K562 (cell line): ENCODE results near the gene H2BK1. TPM values are rescaled to one million over a fixed set of nuclear protein-coding genes. Genes with fewer than 3 reads are reported as not detected.
A peak's percentile ranks its signal among the peaks of the same experiment; 100 is the strongest.

ENCODE experiments used
- CEBPZ ChIP-seq: fragments of 150-350 bp; IDR thresholded peaks from 2 replicates; pipeline ENCODE4 v1.6.1; 2014; ENCODE audit warnings: low read depth, mild to moderate bottlenecking, low read length, borderline replicate concordance
- CTBP1 ChIP-seq: fragments of 450-650 bp; IDR thresholded peaks from 2 replicates; pipeline ENCODE4 v1.6.1; 2016; ENCODE audit warnings: borderline replicate concordance
- E2F5 ChIP-seq: sonication (generic); formaldehyde crosslinking; IDR thresholded peaks from 2 replicates; pipeline ENCODE4 v1.8.0; 2022; ENCODE audit warnings: mild to moderate bottlenecking, missing genetic modification reagents
- EZH2 ChIP-seq: IDR thresholded peaks from 2 replicates; pipeline ENCODE4 v1.6.1; 2012; ENCODE audit warnings: low read depth, mild to moderate bottlenecking, inconsistent platforms, low read length, borderline replicate concordance
- HLTF ChIP-seq: fragments of 450-650 bp; IDR thresholded peaks from 2 replicates; pipeline ENCODE4 v1.6.1; 2016
- JUND ChIP-seq, 2 experiments: IDR thresholded peaks; 2 replicates in 1 of 2; 3 replicates in 1 of 2; pipeline ENCODE4 v1.6.1; 2011; ENCODE audit warnings: borderline replicate concordance in 2 of 2, low read depth in 2 of 2, low read length in 2 of 2, improper control_type of control experiment in 1 of 2, missing biosample characterization in 1 of 2, missing genetic modification characterization in 1 of 2, missing genetic modification reagents in 1 of 2
- KDM5B ChIP-seq: fragments of 200-600 bp; sonication (generic); IDR thresholded peaks from 2 replicates; pipeline ENCODE4 v1.6.1; 2012; ENCODE audit warnings: low read depth, mild to moderate bottlenecking, moderate library complexity, low read length, control low read depth, inconsistent platforms; ENCODE audit not compliant: insufficient replicate concordance
- MAFF ChIP-seq: IDR thresholded peaks from 2 replicates; pipeline ENCODE4 v1.6.1; 2012; ENCODE audit warnings: low read length, improper control_type of control experiment
- MEF2A ChIP-seq: IDR thresholded peaks from 2 replicates; pipeline ENCODE4 v1.6.1; 2011; ENCODE audit warnings: low read depth, mild to moderate bottlenecking, low read length, moderate library complexity; ENCODE audit not compliant: control insufficient read depth
- POLR2A ChIP-seq: fragments of 450-650 bp; conservative IDR thresholded peaks from 2 replicates; pipeline ENCODE4 v1.6.1; 2016
- PRPF4 ChIP-seq: fragments of 200-400 bp; formaldehyde crosslinking; IDR thresholded peaks from one replicate; pipeline ENCODE4 v1.6.1; 2017; ENCODE audit warnings: low read length, low read depth, mild to moderate bottlenecking; ENCODE audit not compliant: insufficient read depth, poor library complexity, severe bottlenecking
- RHOXF2B ChIP-seq: fragments of 250-450 bp; sonication (Bioruptor Pico); conservative IDR thresholded peaks from 2 replicates; pipeline ENCODE4 v1.5.1; 2021
- SIRT6 ChIP-seq: IDR thresholded peaks from one replicate; pipeline ENCODE4 v1.6.1; 2012; ENCODE audit warnings: low read depth, mild to moderate bottlenecking, control low read depth, inconsistent platforms, low read length, moderate library complexity
- SMAD3 ChIP-seq: fragments of 450-650 bp; formaldehyde crosslinking; conservative IDR thresholded peaks from 2 replicates; pipeline ENCODE4 v1.4.0; 2020; ENCODE audit warnings: mild to moderate bottlenecking
- STAT5B ChIP-seq: fragments of 250-450 bp; sonication (Bioruptor Pico); IDR thresholded peaks from 2 replicates; pipeline ENCODE4 v1.8.0; 2021; ENCODE audit warnings: mild to moderate bottlenecking, inconsistent platforms
- USF2 ChIP-seq: sonication (generic); formaldehyde crosslinking; IDR thresholded peaks from 2 replicates; pipeline ENCODE4 v1.5.0; 2020; ENCODE audit warnings: missing genetic modification reagents
- ZNF41 ChIP-seq: fragments of 250-450 bp; sonication (Bioruptor Pico); conservative IDR thresholded peaks from 2 replicates; pipeline ENCODE4 v1.4.0; 2020; ENCODE audit warnings: mild to moderate bottlenecking
- ZNF778 ChIP-seq: fragments of 450-650 bp; formaldehyde crosslinking; IDR thresholded peaks from 2 replicates; pipeline ENCODE4 v1.4.0; 2020; ENCODE audit warnings: mild to moderate bottlenecking, moderate library complexity
- polyA plus RNA-seq, 8 experiments: library from polyadenylated mRNA; depleted of rRNA in 4 of 8; stranded (reverse) in 5 of 8; unstranded in 3 of 8; fragments of >200 nt; fragmentation: Nextera tagmentation in 2 of 8; fragmentation: Illumina TruSeq in 1 of 8; extraction: Ambion mirVana in 2 of 8; extraction: Trizol in 1 of 8; gene quantifications; 2 replicates each; pipeline versions ENCODE4 v1.2.1 to v1.2.3, GENCODE V29; 2011 to 2014; ENCODE audit warnings: inconsistent platforms in 1 of 8, missing spikeins in 1 of 8
- total RNA-seq, 7 experiments: library from RNA; depleted of rRNA in 6 of 7; stranded (reverse); fragments of >200 nt in 6 of 7; fragmentation: Illumina TruSeq in 2 of 7; extraction: Trizol in 2 of 7; gene quantifications; 2 replicates each; pipeline versions ENCODE4 v1.2.1 to v1.2.3, GENCODE V29; 2011 to 2021; ENCODE audit warnings: low replicate concordance in 1 of 7
- TF ChIP-seq, protein P1 (sequence below): fragments of 450-650 bp; conservative IDR thresholded peaks from 2 replicates; pipeline ENCODE4 v1.6.1; 2016; ENCODE audit warnings: missing genetic modification characterization, low read depth, mild to moderate bottlenecking, control low read depth, missing compliant biosample characterization

H2BK1 gene
- total and polyA plus RNA-seq, 9 of the 15 experiments (the other 6 are each of a cell fraction or from before 2014, with no cell fraction given) = not detected

DNA sequence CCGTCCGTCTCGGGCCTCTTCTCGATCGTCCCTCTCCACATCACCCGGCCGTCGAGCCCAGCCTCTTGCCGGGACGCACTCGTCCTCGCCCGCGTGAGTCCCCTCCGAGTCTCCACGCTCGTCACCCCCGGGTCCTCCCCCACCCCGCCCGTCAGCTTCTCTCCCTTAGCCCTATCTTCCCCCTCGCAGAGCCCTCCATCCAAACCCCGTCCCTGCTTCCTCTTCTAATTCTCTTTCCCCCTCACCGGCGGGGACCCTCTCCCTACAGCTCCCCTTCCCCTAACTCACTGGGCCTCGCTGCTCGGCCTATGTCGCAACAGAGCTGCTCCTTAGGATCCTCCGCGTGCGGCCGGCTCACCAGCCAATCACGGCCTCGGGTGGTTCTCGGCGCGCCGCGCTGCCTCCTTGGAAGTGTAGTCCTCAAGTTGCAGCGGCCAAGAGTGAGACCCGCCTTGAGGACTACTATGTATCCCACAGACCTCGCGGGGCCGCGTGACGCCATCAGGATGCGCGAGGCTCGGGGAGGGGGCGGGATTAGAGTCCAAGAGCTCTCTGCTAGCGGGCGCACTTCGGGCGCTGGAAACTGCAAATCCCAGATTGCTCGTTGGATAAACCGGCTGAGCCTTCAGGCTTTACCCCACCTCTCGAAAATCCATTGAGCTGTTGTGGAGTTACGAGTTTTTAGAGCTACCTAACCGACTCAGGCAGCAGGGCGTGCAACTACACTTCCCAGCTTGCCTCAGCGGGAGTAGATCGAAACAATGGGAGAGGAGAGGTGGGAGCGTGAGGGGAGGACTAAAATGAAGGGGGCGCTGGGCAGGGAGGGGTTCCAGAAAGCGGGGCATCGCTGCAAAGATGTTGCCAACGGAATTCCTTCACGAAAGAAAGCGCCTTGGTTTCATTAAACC is 16.8 kb upstream of the H2BK1 start, which contains the start of gene ABCF2 (continued):
- TF ChIP-seq POLR2A = peak; percentile 91
- TF ChIP-seq SMAD3 (CRISPR knock-in tag) = peak; percentile 42; the same call in 1 of the 2 replicates
- TF ChIP-seq HLTF = peak; percentile 93
- TF ChIP-seq USF2 (CRISPR knock-in tag) = no peak
- TF ChIP-seq CTBP1 = peak; percentile 68; the same call in 1 of the 2 replicates
- no peak for TF ChIP-seq CEBPZ
- TF ChIP-seq, protein P1, sequence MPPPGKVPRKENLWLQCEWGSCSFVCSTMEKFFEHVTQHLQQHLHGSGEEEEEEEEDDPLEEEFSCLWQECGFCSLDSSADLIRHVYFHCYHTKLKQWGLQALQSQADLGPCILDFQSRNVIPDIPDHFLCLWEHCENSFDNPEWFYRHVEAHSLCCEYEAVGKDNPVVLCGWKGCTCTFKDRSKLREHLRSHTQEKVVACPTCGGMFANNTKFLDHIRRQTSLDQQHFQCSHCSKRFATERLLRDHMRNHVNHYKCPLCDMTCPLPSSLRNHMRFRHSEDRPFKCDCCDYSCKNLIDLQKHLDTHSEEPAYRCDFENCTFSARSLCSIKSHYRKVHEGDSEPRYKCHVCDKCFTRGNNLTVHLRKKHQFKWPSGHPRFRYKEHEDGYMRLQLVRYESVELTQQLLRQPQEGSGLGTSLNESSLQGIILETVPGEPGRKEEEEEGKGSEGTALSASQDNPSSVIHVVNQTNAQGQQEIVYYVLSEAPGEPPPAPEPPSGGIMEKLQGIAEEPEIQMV = no peak
- peak; percentile 83 for TF ChIP-seq KDM5B
- TF ChIP-seq MAFF = no peak
- TF ChIP-seq RHOXF2B (CRISPR knock-in tag) = no peak
- TF ChIP-seq EZH2 = no peak
- TF ChIP-seq MEF2A = no peak
- TF ChIP-seq SIRT6 = no peak
- TF ChIP-seq JUND (IDR thresholded peaks at IDR 0.05; ENCODE audit: borderline replicate concordance, low read depth, low read length) = peak; percentile 66
- TF ChIP-seq JUND (tag; IDR thresholded peaks at IDR 0.05; ENCODE audit: borderline replicate concordance, low read depth, low read length) = no peak; the same call in 2 of the 3 replicates
- 0 out of 2 replicates have a peak, but pooled peaks have one; percentile 57 for TF ChIP-seq E2F5
- TF ChIP-seq ZNF778 = no peak
- no peak for TF ChIP-seq ZNF41 (CRISPR knock-in tag)
- no peak for TF ChIP-seq STAT5B (CRISPR knock-in tag)
- no peak for TF ChIP-seq PRPF4
